ENCODE data around the gene TLK1.

- TF ChIP-seq SMC3 (conservative IDR thresholded peaks at IDR 0.05; ENCODE audit: insufficient read depth, low read depth, low read length) (no peak), CTCF (IDR thresholded peaks at IDR 0.05 in 2 of 3, conservative IDR thresholded peaks at IDR 0.05 in 1 of 3; ENCODE audit: insufficient read depth in 2 of 3, low read depth in 1 of 3, low read length in 3 of 3) (no peak), E2F4 (CRISPR knock-in tag; IDR thresholded peaks at IDR 0.05; ENCODE audit: low read depth) (no peak), PATZ1 (CRISPR knock-in tag; IDR thresholded peaks at IDR 0.05; ENCODE audit: borderline replicate concordance) (no peak), ZNF143 (CRISPR knock-in tag; IDR thresholded peaks at IDR 0.05) (no peak), ZNF274 (IDR thresholded peaks at IDR 0.05; ENCODE audit: borderline replicate concordance, low read depth, low read length) (no peak), ZNF311 (CRISPR knock-in tag; IDR thresholded peaks at IDR 0.05) (no peak)
These were observed 32.2 kb downstream of the TLK1 start for GRCh38 chr2:171128461-171128860.

Data from K562 (cell line).